Thoracic aorta (tissue), 2 donors: Measurements from ENCODE around the gene CYP2A13. TPM values are rescaled to one million over a fixed set of nuclear protein-coding genes. Genes with fewer than 3 reads are reported as not detected.
"Not testable (repeated sequence)": the region's sequence is repeated elsewhere in the genome, so short reads cannot be mapped to it uniquely, and the experiment has no call there.

ENCODE experiments used
- ATAC-seq: fragments of 150-250 bp; one replicate; pipeline ENCODE4 v1.8.0; 2017; ENCODE audit warnings: low read depth; ENCODE audit not compliant: insufficient number of reproducible peaks, low FRiP score
- DNase-seq: peaks from one replicate; pipeline ENCODE4 v3.0.0-alpha.2; 2020; ENCODE audit warnings: low spot score
- H3K27ac ChIP-seq, 2 donors: fragments of 200-600 bp; sonication (generic); 1 replicate in 1 of 2; 2 replicates in 1 of 2; pipeline ENCODE4 v1.5.1; 2016; ENCODE audit warnings: mild to moderate bottlenecking in 2 of 2, moderate library complexity in 2 of 2
- H3K27me3 ChIP-seq: fragments of 200-600 bp; sonication (generic); replicated peaks from 2 replicates; pipeline ENCODE4 v1.6.0; 2016; ENCODE audit warnings: mild to moderate bottlenecking; ENCODE audit not compliant: insufficient read depth
- H3K36me3 ChIP-seq: fragments of 200-600 bp; sonication (generic); one replicate; pipeline ENCODE4 v1.5.1; 2016
- H3K4me1 ChIP-seq, 2 donors: fragments of 200-600 bp; sonication (generic); 1 replicate in 1 of 2; 2 replicates in 1 of 2; pipeline versions ENCODE4 v1.5.1 to v1.6.0; 2016; ENCODE audit warnings: low read depth in 2 of 2, mild to moderate bottlenecking in 1 of 2; ENCODE audit not compliant: control insufficient read depth in 1 of 2
- H3K4me3 ChIP-seq: fragments of 200-600 bp; sonication (generic); 2 replicates; pipeline ENCODE4 v1.5.1; 2016; ENCODE audit warnings: mild to moderate bottlenecking
- H3K9me3 ChIP-seq: fragments of 200-600 bp; sonication (generic); 2 replicates; pipeline ENCODE4 v1.5.1; 2016
- total RNA-seq, 2 donors: library from RNA; depleted of rRNA; stranded (reverse); fragments of >200 nt; gene quantifications; one replicate each; pipeline versions ENCODE4 v1.1.0 to v1.2.3, GENCODE V29; 2016
- TF ChIP-seq, protein P1 (sequence below): fragments of 200-600 bp; sonication (generic); IDR thresholded peaks from one replicate; pipeline ENCODE4 v1.5.1; 2019; ENCODE audit warnings: antibody characterized with exemption

The CYP2A13 gene
- total RNA-seq: not detected

DNA sequence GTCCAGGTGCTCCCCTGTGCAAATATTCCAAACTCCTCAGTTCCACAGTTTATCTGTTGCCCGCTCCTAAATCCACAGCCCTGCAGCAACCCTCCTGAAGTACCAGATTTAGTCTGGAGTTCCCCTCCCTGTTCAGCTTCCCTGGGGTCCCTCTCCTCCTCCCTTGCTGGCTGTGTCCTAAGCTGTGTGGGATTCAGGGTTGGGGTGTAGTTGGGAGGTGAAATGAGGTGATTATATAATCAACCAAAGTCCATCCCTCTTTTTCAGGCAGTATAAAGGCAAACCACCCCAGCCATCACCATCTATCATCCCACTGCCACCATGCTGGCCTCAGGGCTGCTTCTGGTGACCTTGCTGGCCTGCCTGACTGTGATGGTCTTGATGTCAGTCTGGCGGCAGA lies at the start of gene CYP2A13:
Gene CYP2A13, plus strand, starts transcription at position 301 of the 400 bp plus-strand sequence. Its CDS starts 21 bp downstream, at position 322.
- Histone ChIP-seq H3K4me3 (no peak within 1 kb of the TSS), H3K27me3 (no peaks in the 10 kb centered on the region), H3K4me1 (no peaks in the 10 kb centered on the region), H3K27ac (no peak within 1 kb of the TSS), H3K9me3 (no peaks in the 10 kb centered on the region), H3K36me3 (no peaks in the 10 kb centered on the region)
- ATAC-seq (no peak), DNase-seq (no peak)
- TF ChIP-seq, protein P1, sequence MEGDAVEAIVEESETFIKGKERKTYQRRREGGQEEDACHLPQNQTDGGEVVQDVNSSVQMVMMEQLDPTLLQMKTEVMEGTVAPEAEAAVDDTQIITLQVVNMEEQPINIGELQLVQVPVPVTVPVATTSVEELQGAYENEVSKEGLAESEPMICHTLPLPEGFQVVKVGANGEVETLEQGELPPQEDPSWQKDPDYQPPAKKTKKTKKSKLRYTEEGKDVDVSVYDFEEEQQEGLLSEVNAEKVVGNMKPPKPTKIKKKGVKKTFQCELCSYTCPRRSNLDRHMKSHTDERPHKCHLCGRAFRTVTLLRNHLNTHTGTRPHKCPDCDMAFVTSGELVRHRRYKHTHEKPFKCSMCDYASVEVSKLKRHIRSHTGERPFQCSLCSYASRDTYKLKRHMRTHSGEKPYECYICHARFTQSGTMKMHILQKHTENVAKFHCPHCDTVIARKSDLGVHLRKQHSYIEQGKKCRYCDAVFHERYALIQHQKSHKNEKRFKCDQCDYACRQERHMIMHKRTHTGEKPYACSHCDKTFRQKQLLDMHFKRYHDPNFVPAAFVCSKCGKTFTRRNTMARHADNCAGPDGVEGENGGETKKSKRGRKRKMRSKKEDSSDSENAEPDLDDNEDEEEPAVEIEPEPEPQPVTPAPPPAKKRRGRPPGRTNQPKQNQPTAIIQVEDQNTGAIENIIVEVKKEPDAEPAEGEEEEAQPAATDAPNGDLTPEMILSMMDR: no peak

DNA sequence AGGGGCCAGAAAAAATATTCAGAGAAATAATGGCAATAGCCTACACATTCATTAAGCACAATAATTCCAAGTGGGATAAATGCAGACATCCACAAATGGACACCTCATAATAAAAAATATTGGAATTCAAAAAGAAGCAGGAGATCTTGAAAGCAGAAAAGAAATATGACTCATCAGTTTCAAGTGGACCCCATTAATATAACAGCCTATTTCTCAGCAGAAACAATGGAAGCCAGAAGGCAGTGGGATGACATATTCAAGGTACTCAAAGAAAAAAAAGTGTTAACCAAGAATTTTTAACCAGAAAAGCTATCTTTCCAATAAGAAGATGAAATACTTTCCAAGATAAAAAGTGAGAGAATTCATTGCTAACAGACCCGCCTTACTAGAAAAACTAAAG lies 48.4 kb upstream of the CYP2A13 start:
- Histone ChIP-seq H3K4me3 (no peak overlapping the region), H3K27ac (no peak overlapping the region), H3K4me1 (no peaks in the 10 kb centered on the region), H3K27me3 (no peaks in the 10 kb centered on the region), H3K9me3 (no peaks in the 10 kb centered on the region), H3K36me3 (no peaks in the 10 kb centered on the region)
- ATAC-seq (no peak), DNase-seq (no peak)
- TF ChIP-seq, protein P1: no peak

DNA sequence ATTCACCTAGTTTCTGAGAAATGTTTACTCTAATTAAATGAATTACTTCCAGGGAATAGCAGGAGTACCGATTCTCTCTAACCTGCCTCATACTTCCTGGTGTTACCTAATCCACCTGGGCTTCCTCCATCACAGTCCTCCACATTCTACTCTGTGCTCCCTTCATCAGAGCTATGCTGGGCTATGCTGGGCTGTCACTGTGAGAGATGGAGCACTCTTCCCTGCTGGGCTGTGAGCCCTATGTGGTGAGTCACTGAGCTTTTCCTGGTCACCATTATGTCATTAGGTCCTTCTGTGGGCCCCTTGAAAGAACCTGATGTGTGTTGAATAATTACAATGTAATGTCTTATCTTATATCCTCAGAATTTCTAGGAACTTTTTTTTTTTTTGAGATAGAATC lies 43.2 kb upstream of the CYP2A13 start:
- H3K9me3 ChIP-seq, ATAC-seq, H3K4me1 ChIP-seq, DNase-seq, H3K27me3 ChIP-seq, H3K27ac ChIP-seq, H3K36me3 ChIP-seq, H3K4me3 ChIP-seq: not testable (repeated sequence)

GRCh38 chr19:41050426-41050825 lies 37.8 kb upstream of the CYP2A13 start:
- TF ChIP-seq, protein P1: no peak
- Histone ChIP-seq H3K36me3 (no peaks in the 10 kb centered on the region), H3K4me1 (no peaks in the 10 kb centered on the region), H3K4me3 (no peak overlapping the region), H3K27ac (no peak overlapping the region), H3K9me3 (no peaks in the 10 kb centered on the region), H3K27me3 (no peaks in the 10 kb centered on the region)
- ATAC-seq (no peak), DNase-seq (no peak)

DNA sequence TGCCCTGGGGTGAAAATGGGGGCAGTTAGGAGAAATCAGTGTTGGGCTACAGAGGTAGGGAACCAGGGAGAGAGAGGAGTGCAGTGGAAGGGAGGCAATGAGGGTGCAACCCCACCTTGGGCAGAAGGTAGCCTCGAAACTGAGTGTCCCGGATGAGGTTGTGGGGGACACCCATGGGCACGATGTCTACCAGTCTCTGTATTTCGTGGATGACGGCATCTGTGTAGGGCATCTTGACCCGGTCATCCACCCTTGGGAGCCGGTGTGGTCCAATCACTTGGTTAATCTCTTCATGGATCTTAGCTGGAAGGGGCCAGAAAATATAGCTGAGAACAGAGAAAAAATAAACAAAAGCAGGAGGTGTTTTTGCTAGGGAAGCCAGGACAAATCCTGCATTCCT lies 36.1 kb upstream of the CYP2A13 start:
- H3K4me1 ChIP-seq, ATAC-seq, H3K27ac ChIP-seq, H3K4me3 ChIP-seq, H3K36me3 ChIP-seq, H3K9me3 ChIP-seq, DNase-seq, H3K27me3 ChIP-seq: not testable (repeated sequence)

- ATAC-seq, H3K27me3 ChIP-seq: not testable (repeated sequence)
These were observed 34.9 kb upstream of the CYP2A13 start for GRCh38 chr19:41053331-41053730.

DNA sequence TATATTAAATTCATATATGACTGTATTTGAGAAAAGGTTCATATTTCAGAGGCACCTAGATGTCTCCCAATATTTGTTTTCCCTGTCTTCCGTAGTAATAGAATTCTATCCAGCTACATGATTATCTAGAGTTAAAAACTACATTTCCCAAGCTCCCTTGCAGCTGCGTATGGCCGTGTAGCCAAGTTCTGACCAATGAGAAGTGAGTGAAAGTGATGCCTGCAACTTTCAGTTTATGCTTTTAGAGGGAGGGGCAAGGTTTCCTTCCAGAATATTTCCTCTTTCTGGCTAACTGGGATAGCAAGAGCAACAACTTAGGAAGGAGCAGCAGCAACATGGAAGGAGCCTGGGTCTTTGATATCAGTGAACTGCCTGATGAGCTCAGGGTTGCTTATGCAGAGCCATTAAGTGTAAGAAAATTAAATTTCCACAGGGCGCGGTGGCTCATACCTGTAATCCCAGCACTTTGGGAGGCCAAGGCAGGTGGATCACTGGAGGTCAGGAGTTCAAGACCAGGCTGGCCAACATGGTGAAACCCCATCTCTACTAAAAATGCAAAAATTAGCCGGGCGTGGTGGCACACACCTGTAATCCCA lies 23.2 kb upstream of the CYP2A13 start:
- no peaks in the 10 kb centered on the region for H3K27me3 ChIP-seq
- H3K9me3 ChIP-seq: no peaks in the 10 kb centered on the region
- H3K4me3 ChIP-seq: no peak overlapping the region
- TF ChIP-seq, protein P1: no peak
- no peak overlapping the region for H3K27ac ChIP-seq
- H3K36me3 ChIP-seq: no peaks in the 10 kb centered on the region
- no peak for DNase-seq
- H3K4me1 ChIP-seq: no peaks in the 10 kb centered on the region
- no peak for ATAC-seq

More at GRCh38 chr19:41053331-41053730, 34.9 kb upstream of the CYP2A13 start:
- H3K4me1 ChIP-seq, H3K9me3 ChIP-seq, DNase-seq, H3K4me3 ChIP-seq, H3K36me3 ChIP-seq, H3K27ac ChIP-seq: not testable (repeated sequence)
